Measurements from ENCODE around the gene VSIR.

Gene VSIR

GRCh38 chr10:71763352-71764127, 9.8 kb downstream of the VSIR start:
- DNase-seq: no peak

GRCh38 chr10:71762324-71762723, 11.0 kb downstream of the VSIR start:
- no peak for DNase-seq

GRCh38 chr10:71761541-71762113, 11.7 kb downstream of the VSIR start:
- DNase-seq: no peak

- DNase-seq: no peak
Measured at GRCh38 chr10:71761105-71761511, 12.2 kb downstream of the VSIR start.

- DNase-seq: no peak
Measured at GRCh38 chr10:71757399-71757922, 15.9 kb downstream of the VSIR start.

GRCh38 chr10:71756311-71757191, 16.8 kb downstream of the VSIR start:
- no peak for DNase-seq

GRCh38 chr10:71755179-71755879, 18.0 kb downstream of the VSIR start:
- DNase-seq: no peak

GRCh38 chr10:71754562-71754961, 18.8 kb downstream of the VSIR start:
- no peak for DNase-seq

GRCh38 chr10:71753960-71754505, 19.3 kb downstream of the VSIR start:
- no peak for DNase-seq

- no peak for DNase-seq
Measured at GRCh38 chr10:71753091-71753959, 20.0 kb downstream of the VSIR start.

GRCh38 chr10:71752391-71753090, 20.8 kb downstream of the VSIR start:
- no peak for DNase-seq

- no peak for DNase-seq
Measured at GRCh38 chr10:71751515-71752224, 21.6 kb downstream of the VSIR start.

- no peak for DNase-seq
Measured at GRCh38 chr10:71750986-71751385, 22.3 kb downstream of the VSIR start.

GRCh38 chr10:71750124-71750841, 23.0 kb downstream of the VSIR start:
- DNase-seq: no peak

- no peak for DNase-seq
Measured at GRCh38 chr10:71749396-71749795, 23.9 kb downstream of the VSIR start.

- DNase-seq: no peak
Measured at GRCh38 chr10:71748671-71749191, 24.6 kb downstream of the VSIR start.

- no peak for DNase-seq
Measured at GRCh38 chr10:71747551-71748523, 25.5 kb downstream of the VSIR start.

- DNase-seq: no peak
Measured at GRCh38 chr10:71747039-71747531, 26.2 kb downstream of the VSIR start.
